ENCODE data around the gene RIN1.

DNA sequence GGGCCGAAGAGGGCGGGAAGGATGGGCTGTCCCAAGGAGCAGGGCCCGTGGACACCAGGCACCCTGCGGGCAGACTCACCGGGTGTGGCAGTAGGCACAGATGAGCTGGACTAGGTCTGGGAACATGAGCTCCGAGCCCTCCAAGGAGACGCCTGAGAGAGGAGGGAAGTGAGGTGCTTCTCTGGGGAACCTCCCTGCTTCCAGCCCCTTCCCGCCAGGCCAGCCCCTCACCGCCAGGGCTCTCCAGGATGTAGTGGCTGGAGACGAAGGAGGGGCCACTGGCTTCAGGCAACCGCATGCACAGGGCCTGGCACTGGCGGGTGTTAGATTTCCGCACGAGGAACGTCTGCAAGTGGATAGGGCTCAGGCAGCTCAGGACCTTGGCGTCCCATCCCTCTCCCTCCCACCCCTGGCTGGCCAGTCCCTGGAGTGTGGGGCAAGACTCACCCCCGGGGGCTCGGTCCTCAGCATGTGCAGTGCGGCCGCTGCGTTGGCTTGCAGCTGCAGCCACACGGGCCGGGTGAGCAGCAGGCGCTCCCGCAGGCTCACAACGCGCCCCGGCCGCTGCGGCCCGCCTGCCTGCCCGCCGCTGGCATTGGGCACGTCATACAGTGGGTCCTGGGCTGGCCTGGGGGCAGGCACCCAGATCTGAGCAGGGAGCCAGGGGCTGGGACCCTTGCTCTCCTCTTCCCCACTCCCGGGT lies 552 bp downstream of the RIN1 start:
- TF ChIP-seq, protein P1, sequence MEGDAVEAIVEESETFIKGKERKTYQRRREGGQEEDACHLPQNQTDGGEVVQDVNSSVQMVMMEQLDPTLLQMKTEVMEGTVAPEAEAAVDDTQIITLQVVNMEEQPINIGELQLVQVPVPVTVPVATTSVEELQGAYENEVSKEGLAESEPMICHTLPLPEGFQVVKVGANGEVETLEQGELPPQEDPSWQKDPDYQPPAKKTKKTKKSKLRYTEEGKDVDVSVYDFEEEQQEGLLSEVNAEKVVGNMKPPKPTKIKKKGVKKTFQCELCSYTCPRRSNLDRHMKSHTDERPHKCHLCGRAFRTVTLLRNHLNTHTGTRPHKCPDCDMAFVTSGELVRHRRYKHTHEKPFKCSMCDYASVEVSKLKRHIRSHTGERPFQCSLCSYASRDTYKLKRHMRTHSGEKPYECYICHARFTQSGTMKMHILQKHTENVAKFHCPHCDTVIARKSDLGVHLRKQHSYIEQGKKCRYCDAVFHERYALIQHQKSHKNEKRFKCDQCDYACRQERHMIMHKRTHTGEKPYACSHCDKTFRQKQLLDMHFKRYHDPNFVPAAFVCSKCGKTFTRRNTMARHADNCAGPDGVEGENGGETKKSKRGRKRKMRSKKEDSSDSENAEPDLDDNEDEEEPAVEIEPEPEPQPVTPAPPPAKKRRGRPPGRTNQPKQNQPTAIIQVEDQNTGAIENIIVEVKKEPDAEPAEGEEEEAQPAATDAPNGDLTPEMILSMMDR (IDR thresholded peaks at IDR 0.05), result no peak
- TF ChIP-seq POLR2A (IDR thresholded peaks at IDR 0.05), result no peak
